ENCODE measurements around the gene IL21.
"Not testable (repeated sequence)": the region's sequence is repeated elsewhere in the genome, so short reads cannot be mapped to it uniquely, and the experiment has no call there.

Gene IL21

DNA sequence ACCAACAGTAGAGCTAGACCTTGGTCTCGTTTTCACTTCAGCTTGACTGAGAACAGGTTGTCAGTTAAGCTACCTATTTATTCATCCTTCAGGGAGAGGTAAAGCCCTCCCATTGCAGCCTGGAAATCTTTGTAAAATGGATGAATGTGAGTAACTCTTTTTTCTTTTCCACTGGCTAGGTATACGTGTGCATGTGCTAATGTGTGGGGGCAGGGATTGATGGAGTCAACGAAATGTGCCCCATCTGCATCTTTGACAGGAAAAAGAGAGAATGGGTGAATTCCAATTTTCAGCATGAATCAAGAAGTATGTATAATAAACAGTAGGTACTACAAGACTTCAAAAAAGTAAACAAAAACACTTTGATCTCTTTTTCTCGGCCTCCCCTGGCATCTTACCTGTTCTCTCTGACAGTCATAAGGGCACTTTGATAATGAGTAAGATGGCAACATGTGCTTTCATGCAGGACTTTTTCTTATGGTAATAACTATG is at the start of gene IL21:
TSS of gene IL21 (minus strand) at position 51 of the 492 bp plus-strand sequence. CDS start 55 bp downstream, outside the sequence.
- no peak for DNase-seq

DNA sequence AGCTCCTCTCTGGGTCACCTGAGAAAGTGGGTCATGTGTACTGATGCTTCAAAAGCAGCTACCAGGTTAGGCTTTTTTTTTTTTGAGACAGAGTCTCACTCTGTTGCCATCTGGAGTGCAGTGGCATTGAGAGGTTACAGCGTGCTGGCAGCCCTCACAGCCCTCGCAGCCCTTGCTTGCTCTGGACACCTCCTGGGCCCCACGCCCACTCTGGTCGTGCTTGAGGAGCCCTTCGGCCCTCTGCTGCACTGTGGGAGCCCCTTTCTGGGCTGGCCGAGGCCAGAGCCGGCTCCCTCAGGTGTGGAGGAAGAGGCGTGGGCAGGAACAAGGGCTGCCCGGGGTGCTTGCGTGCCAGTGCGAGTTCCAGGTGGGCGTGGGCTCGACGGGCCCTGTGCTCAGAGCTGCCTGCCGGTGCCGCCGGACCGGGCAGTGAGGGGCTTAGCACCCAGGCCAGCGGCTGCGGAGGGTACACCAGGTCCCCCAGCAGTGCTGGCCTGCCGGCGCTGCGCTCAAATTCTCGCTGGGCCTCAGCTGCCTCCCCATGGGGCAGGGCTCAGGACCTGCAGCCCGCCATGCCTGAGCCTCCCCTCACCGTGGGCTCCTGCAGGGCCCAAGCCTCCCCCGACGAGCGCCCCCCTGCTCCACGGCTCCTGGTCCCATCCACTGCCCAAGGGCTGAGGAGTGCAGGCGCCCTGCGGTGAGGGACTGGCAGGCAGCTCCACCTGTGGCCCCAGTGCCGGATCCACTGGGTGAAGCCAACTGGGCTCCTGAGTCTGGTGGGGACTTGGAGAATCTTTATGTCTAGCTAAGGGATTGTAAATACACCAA is 49.3 kb upstream of the IL21 start:
- DNase-seq, result no peak

DNA sequence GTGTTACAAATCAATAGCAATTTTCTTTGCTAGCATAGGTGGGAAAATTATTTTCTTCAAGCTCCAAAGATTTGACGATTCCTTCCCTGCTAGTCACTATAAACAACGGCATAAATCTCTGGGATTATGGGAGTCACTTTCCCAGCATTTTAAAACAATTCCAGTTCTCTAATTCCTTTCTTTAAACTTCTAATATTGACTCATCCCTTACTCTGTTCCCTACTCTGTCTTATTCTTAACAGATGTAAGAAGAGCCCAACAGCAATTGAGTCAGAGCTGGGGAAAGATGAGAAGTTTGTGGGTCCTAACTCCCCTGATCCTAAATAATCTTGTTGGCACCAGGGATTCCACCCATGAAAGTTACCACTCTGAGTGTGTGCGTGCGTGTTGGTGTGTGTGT is 47.4 kb upstream of the IL21 start:
- no peak for DNase-seq

DNA sequence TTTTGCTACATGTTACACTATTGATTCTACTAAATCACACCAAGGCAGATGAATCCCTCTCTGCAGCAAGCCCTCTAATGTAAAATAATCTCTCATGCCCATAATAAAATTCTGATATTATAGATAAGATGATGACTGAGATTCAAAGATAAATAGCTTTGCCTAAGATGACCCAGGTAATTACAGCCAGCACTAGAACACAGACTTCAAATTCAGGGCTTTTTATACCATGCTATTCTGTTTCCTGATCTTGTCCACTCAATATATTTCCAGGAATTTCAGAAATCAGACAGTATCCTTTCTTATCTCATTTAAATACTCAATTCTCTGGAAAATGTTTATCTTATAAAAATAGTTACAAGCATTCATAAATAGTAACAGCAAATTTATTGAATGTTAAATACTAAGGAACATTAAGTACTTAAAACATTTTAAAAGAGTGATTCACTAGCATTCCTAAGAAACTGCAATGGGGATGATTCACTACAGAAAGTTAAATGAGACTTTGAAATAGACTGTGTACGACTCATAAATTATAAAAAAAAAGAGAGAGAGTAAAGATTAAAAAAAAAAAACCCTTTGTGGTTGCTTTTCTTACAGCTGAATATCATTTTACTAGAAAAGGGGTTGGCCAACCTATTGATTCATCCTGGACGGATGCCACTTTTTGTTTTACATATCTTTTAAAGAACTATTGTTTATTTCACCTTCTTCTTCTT is 45.8 kb upstream of the IL21 start:
- no peak for DNase-seq

DNA sequence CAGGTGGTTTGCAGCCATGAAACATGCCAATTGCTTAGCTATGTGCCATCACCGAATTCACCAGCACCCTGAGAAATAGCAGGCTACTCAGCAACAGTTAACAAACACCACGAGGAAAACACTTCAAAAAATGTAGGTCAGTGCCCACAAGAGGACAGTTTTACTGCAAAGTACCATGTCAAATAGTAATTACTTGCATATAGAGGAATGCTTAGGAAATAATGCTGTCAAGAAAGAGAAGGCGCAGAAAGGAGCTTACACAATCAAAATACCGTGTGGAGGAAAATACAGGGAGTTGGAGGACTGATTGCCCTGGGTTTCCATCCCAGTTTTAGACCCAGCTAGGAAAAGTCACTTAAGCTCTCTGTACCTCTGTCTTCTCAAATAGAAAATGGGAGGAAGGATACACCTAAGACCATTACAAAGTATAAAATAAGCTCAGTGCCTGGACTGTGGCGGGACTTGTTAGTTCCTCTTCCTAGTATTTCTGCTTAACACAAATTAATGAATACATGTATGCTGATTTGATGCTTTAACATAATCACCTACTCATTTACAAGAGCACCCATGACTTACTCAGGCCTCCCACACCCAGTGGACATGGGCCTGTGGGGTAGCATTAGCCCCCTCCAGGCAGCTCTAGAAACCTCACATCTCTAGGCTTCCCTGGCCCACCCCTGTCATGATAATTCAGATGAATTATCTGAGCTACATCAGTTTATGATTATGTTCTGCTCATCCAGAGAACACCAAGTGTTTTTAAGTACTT is 44.5 kb upstream of the IL21 start:
- no peak for DNase-seq

DNA sequence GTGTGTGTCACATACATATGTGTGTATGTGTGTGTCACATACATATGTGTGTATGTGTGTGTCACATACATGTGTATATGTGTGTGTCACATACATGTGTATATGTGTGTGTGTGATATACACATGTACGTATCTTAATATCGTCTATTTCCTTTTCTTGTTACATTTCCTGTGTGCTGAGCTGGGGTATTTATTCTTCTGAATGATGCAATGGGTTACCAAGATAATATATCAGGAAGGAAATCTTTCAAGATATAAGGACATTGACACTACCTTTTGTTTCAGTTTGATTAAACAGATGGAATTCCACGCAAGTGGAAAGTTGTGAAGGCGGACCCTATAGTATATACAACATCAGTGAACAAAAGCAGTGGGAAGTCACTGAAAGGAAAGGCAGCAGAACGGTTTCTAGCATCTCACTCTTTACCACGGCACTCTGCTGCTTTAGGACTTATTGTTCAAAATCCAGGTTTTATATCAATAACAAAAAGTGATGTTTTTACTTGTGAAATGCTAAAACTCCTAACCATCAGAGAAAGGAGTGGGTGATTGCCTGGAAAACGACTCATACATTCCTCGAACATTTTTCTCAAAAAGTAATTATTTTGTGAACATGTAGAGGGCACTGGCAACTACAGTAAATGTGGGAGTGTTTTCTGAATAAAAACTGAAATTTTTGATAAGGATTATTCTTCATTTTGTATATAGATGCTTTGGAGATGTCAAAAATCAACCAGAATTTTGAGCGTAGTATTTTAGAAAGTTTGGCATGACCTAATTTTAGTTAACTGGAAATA is 43.1 kb upstream of the IL21 start:
- no peak for DNase-seq

DNA sequence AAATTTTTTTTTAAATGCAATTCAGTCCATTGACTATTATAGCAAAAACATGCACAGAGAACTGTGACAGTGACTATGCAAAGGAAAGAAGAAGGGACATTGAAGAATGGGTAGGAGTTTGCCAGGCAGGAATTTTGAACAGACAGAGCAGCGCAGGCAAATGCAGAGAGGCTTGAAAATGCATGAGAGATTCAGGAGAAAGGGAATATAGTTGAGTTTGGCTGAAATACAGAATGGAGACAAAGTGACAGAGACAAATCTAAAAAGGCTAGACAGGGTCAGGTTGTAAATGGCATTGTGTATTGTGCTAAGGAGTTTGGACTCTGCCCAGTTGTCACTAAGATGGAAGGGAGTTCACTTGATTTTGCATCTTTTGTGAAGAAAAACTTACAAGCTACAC is 42.4 kb upstream of the IL21 start:
- DNase-seq, result no peak

DNA sequence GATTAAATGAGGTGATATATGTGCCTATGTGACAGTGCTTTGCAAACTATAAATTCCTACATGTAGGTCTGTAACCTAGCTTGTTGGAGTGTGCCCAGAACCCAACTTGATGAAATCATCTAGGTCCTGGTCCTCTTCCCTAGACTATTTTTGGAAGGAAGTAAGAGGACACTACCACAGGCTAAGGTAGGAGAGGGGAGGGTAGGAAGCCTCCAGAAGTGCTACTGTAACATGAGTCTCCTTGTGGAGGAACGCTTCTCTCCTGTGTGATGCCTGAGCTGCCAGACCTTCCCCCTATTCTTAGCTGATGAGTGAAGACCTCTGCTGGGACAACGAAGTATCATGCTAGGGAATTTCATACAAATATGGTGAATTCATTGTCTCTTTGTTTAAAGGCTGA is 41.8 kb upstream of the IL21 start:
- DNase-seq, result no peak

DNA sequence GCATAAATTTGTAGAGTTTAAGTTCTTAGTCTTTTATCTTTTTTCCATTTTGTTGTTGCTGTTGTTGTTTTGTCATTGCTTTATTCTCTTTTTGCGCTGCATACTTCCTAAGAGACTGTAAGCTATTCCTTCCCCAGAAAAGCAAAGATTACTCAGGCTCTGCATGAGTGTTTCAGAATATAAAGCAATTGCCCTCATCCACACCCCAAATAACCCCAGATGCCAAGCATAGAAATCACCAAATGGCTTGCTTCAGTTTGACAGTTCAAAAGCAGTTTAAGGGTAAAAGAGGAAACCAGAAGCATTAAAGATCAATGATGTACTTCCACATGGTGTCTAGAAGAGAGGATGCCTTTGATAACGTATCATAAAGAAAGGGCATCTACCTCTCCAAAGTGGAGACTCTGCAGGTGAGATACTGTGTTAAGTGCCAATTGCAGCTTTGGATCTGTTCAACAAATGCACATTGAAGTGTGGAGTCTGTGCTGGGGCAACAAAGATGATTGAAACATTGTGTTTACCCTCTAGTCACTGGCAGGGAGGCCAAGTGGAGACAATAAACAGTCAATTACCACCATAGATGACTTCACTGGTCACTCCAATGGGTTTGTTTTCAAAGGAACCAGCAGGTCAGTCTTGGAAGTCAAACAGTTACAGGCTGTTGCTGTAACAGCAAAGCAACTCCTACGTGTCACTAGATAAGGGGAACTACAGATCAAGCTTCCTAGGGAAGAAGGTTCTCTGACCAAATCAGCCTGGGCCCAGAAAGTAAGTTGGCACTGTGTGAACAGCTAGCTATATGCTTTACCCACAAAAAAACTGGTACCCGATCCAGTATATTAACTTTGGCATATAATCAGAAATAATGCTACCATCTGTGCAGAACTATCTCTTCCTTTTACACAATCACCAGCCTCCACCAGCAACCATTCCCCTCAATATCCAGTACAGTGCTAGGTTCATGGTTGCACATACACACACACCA is 40.6 kb upstream of the IL21 start:
- DNase-seq, result no peak

DNA sequence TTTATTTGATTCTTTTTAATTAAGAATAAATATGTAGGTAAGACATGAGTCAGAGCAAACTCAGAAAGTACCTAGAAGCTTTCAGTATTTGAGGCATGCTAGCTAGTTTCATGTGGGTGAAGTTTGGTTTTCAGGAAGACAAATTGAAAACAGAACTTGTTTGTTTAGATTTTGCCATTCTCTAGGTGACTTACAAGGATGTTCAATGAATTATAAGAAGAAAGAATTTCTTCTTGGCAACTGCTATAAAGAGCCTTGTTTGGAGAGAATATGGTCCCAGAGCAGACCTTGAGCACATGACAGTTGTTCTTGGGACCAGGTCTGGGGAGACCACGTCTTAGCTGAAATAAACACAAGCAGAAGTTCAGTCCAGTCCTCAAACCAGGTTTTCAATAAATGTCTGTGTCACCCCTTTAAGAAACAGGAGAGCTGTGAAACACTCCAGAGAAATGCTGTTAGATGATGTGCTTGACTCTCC is 38.0 kb upstream of the IL21 start:
- DNase-seq, result no peak

DNA sequence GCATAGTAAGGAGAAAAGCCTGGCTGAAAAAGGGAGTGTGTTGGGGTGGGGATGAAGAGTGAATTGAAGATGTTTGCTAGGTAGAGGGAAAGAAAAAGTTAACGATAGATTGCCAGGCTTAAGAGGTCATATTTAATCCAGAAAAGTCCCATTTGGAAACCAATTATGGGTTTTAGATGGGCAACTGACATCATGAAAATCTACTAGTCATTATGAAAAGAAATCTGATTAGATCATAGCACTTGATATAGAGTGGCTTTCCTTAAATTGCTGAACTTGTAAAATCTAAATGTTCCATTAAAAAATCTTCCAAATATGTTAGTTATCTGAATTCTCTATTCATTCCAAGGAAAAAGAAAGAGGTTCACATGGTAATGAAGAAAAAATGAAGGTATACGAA is 37.5 kb upstream of the IL21 start:
- DNase-seq, result no peak

DNA sequence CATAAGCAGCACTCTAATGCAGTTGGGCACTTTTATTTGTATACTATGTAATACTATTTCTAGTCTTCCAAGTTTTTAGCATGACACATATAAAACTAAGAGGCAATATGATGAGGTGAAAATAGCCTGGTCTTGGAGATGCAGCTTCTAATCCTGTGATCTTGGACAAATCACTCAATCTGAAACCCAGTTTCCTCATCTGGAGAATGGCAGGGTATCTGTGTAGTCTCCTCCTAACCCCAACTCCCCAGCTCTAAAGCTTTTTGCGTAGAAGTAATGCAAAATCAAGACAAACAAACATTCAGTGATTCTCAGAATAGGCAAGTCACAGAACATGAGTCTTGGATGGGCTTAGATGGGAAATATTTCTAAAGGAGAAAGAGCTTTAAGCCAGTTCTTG is 36.7 kb upstream of the IL21 start:
- DNase-seq, result no peak

DNA sequence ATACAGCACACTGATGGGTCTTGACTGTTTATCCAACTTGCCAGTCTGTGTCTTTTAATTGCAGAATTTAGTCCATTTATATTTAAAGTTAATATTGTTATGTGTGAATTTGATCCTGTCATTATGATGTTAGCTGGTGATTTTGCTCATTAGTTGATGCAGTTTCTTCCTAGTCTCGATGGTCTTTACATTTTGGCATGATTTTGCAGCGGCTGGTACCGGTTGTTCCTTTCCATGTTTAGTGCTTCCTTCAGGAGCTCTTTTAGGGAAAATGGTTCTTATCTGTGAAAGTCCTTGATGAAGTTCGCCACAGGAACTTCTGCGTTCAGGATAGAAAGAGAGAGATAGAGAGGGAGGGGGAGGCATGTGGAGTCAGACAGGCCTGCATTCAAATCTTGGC is 35.7 kb upstream of the IL21 start:
- DNase-seq, result not testable (repeated sequence)

DNA sequence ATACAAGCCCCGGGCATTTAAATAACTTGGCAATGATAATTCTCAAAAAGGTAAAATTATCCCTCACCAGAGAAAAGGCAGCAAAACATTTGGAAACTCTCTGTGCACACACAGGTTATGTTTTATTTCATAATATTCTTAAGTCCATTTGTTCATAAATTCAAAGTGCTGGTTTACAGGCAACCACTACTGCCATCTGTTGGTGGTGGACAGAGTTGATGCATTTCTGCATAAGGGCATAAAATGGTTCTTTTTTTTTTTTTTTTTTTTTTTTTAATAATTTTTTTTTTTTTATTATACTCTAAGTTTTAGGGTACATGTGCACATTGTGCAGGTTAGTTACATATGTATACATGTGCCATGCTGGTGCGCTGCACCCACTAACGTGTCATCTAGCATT is 31.5 kb upstream of the IL21 start:
- no peak for DNase-seq

DNA sequence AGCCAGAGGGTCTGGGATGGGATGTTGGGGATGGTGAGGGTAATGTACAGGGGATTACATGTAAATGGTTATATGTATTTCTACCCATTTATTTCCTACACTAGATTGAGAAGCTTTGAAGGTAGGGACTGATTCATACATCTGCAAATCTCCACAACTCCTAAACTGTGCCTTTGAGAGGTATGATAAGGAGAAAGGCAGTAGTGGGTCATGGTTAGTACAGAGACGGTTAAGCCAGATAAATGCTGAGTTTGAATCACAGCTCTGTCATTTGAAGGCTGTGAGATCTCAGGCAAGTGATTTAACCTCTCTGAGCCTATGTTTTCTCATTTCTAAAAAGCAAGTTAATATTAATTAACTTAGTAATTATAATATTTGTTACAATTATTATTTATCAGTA is 29.3 kb upstream of the IL21 start:
- DNase-seq, result no peak

DNA sequence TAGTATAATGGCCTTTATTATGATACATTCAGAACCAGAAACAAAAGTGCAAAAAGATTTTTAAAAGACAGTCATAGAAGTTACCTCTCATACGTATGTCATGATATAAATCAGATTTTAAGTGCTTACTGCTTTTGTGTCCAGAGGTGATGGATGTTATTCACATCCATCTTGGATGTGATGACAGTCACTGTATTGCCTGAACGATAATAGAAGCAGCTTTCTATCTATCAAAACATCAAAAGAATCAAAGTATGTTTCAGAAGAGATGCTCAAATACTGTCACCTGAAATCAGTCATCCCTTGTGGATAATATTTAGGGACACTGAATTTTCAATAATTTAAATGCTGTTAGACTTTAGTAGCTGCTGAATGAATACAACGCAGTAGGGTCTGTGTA is 26.8 kb upstream of the IL21 start:
- no peak for DNase-seq

DNA sequence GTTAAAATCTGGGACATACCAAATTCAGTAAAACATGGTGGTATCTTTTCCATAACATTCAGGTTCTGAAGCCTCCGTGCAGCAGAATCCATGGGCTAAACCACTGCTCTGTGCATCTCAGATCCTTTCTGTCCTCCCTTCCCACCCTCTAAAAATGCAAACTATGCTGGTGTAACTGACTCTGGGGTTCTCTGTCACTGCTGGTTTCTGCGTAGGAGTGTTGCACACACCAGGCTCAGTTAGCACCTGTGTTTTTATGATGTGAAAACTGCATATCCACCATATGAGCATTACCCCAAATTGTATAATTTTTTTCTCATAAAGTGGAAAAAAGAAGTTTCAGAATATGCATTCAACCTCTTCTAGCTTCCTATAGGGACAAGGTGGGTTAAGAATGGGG is 22.4 kb upstream of the IL21 start:
- DNase-seq, result no peak

DNA sequence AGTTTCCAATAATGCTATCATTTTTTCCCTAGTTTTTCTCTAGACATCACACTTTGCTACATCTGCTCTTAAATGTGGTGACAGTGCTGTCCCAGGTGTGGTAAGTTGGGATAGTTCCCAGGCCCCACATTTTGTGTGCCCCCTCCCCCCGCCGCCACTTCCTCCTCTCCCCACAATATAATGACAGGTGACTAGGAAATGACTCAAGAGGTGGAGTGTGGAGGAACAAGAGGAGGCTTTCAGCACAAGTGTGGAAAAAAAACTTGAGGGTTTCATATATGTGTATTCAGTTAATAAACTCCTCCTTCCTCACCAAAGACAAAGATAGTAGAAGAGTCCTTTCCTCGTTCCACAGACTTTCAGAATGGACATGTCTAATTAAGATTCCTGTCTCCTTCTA is 18.3 kb upstream of the IL21 start:
- no peak for DNase-seq

DNA sequence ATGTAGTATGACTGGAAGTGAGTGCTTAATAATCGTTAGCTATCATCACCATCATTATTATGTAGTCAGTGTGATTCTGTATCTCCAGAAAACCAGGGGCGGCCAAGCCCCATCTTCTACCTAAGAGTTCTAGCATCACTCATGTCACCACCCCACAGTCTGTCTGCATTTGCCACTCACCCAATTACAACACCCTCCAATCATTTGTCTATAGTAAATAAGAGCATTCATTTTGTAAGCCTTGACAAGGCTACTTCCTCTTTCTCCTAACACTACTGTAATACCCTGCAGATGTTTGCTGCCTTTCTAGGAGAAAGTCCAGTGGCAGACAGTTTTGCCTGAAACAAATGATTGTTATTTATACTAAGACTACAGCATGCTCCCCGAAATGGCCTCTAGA is 15.8 kb upstream of the IL21 start:
- DNase-seq, result no peak

DNA sequence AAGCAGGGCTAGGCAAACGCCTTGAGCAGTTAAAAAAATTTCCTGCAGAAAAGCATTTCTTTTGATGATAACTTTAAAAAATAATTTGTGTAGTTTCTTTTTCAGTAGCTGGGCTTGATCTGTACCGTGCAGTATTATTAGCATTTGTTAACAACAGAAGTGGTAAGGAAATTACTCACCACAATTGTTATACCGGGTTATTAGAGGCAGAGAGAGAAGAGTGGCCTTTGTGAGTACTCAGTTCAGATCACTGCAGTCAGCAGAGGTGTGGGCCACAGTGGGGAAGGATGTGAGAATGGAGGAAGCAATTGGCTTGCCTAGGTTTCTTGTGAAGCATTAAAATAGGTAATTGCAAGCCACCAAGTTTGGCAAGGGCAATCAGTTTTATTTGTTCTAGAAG is 14.3 kb upstream of the IL21 start:
- no peak for DNase-seq

DNA sequence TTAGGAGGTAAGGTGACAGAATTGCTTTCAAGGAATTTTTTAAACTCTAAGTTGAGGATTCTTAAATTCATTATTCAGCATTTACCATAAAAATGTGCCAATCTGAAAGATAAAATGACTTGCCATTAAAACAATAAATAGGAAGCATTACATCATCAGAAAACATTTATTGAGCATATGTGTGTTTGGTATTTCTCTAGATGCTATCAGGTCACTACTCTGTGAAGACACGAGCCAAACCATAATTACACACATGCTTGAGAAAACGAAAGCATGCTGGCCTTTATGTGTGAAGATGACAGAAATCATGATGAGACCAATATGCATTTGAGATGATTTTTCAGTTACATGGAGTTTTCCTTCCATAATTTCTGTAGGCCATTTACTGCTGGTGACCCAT is 12.3 kb upstream of the IL21 start:
- DNase-seq, result no peak

All from NCI-H2171 treated with DMSO at 0.1 percent for 48 hours (cell line).